TTC549 (cell line): ENCODE measurements around the gene SAXO2.
"Not testable (repeated sequence)": the region's sequence is repeated elsewhere in the genome, so short reads cannot be mapped to it uniquely, and the experiment has no call there.

Experiments used
- FAIRE-seq: peaks from 2 replicates; lab custom pipeline; 2012; peaks lifted over from hg19 to GRCh38; lab: Jason Lieb, UNC

SAXO2 gene

DNA sequence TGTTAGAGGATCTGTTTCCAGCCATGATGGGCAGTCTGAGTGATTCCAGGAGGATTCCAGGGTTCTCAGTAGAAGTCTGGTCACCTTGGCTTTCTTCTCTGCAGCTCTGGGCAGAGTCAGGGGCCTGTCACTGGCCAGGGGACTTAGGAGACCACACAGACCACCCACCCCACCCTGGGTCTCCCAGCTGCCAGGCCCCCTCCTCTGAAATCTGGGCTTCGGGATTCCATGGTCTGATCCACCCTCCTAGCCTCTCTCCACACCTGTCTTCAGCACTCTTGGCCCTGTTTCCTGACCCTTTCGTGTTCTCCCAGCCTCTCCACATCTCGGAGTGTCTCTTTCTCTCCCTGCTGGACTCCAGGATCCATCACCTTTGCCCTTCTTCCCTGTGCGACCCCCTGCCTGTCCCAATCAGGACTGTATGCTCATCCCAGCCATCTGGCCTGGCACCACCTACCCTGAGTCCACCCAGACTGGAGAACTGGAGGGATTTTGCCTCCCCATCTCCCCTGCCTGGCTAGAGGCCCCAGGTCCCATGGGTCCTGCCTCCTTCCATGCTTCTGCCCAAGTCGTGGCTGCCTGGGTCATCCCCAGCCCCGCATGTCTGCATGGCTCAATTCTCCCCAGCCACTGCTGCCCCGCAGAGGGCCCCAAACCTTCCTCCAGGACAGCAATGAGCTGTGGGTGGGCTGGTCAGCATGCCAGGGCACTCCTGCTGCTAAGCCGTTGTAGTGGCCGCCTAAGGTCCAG lies 52.3 kb downstream of the SAXO2 start:
- no peak for FAIRE-seq

DNA sequence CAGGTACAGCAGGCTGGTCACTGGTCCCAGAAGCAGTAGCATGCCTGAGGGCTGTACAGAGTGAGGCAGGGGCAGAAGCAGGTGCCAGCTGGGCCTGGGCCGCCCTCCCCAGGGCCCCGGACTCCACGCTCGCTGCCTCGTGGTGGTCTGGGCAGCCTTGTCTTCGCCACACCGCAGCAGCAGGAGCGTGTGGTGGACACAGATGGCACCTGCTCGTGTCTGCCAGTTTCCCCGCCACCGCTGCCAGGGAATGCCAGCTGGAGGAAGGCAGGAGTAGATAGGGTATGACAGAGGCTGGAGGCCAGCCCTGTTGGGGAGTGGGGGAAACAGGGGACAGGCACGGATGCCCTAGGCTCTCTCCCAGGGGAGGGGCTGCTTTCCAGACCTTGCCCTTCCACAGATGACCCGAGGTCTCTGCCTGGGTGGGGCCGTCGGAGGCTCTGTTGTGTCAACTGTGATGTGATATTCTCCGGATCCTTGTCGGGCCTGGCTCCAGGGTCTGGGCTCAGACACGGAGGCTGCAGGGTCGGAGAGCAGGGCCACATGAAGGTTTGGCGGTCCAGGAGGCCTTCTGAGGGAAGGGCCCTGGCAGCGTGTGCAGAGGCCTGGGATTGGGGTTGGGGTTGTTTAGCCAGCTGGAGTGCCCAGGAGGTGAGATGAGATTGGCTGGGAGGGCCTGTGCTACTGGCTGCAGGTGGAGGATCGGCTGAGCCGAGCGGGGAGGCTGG lies 53.1 kb downstream of the SAXO2 start:
- FAIRE-seq, result no peak

DNA sequence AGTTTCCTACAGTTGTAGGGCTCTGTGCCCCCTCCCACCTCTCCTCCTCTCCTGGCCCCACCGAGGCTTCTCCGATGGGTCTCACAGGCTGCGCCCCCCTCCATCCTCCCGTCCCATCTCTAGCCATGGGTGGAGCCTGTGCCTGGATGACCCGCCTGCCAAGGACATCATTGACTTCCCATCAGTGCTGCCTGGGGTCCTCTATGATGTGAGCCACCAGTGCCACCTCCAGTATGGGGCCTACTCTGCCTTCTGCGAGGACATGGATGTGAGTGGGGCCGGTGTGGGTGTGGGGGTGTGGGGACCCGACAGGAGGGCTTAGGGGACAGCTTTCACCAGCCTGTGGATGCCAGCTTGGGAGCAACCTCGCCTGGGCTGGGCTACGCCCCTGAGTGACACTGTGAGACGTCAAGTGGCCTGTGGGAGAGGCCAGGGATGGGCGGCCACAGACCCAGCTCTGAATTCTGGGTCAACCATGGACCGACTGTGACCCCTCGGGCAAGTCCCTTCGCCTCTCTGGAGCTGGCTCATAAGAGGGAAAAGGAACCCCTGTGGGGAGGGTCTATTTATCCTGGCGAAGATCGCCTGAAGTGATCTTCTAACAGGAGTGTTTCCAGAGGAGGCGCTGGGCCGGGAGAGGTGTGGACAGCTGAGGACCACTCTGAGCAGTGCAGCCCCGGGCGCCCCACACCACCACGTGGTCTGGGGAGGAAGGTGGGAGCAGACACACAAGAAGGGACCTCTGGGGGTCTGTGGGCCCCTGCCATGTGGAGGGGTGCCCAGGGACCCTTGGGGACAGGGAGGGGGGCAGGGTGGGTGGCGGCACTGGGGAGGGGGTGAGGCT lies 53.9 kb downstream of the SAXO2 start:
- not testable (repeated sequence) for FAIRE-seq

DNA sequence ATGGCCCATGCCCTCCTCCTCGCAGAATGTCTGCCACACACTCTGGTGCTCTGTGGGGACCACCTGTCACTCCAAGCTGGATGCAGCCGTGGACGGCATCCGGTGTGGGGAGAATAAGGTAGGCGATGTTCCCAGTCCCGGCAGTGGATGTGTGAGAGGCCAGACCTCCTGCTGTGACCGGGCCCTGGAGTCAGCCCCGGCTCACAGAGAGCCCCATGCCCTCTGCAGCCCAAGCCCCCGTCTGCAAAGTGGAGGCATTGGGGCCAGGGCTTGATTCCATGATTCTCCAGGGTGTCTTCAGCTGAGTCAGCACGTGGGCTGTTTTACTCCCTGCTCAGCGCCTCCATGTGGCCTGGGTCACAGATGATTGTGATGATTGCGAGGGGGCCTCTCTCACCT lies 54.5 kb downstream of the SAXO2 start:
- FAIRE-seq, result no peak

DNA sequence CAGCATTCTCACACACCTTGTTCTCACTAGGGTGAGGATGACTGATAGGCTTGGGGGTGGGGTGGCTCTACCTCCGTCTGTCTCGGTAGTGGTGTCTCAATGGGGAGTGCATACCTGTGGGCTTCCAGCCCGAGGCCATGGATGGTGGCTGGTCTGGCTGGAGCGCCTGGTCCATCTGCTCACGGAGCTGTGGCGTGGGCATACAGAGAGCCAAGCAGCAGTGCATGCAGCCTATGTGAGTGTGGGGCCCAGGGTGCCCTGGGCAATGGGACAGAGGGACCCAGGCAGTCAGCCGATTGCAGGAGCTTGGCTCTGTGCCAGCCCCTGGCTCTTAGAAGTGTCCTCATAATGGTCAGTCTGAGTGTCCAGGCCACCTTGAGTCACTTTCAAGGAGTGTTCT lies 54.9 kb downstream of the SAXO2 start:
- not testable (repeated sequence) for FAIRE-seq

DNA sequence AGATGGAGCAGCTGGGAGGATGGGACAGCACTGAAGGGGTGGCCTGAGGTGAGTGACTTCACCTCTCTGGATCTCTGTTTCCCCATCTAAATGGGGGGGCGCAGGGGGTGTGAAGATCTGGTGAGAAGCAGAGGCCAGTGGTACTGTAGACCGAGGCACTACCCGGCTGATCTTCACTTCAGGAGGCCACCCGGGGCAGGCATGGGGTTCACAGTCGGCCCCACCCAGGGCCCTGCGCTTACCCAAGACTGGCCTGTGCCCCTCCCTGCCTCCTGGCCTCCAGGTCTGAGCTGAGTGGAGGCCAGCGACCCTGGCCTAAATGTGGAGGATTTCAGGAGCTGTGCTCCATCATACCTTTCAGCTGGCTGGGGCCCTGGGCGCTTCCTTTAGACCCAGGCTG lies 55.7 kb downstream of the SAXO2 start:
- FAIRE-seq, result not testable (repeated sequence)

DNA sequence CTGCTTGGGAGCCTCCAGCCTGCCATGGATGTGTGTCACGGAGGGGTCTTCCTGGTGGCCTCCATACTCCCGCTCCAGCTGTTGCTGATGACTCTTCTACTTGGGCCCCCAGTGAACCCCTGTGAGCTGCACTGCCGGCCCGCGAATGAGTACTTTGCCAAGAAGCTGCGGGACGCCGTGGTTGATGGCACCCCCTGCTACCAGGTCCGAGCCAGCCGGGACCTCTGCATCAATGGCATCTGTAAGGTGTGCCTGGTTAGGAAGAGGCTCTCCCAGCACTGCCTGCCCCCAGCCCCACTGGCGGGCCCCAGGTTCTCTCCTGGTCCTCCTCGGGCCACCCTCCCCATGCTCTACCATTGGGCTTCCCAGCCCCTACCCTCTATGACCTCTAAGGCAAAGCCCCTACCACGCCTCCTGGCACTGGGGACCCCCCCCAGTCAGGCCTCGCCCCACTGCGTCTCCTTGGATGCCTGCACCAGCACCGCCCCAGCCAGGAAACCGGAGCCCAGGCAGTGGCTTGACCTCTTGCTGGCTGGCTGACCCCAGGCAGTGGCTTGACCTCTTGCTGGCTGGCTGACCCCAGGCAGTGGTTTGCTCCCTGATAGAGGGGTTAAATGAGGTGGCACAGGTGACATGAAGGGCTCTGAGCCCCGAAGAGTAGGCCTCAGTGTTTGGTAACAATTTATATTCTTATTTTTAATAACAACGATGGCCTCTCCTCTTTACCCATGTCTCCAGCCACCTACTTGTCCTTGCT lies 57.1 kb downstream of the SAXO2 start:
- FAIRE-seq, result not testable (repeated sequence)

DNA sequence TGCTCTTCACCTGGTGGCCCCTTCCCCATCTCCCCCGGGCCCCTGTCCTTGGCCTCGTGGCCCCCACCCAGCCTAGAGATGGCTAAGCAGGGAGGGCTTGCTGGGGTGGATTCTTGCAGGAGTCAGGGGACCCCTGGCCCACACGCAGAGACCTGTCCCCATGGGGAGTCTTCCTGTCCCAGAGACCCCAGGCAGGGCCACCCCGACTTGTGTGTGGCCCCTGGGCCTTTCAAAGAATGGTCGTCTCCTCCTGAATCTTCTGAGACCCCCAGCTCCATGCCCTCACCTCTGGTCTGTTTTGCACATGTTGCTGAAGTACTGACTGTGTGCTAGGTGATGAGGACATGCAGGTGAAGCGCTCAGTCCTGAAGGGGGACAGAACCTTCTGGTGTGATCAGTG lies 58.2 kb downstream of the SAXO2 start:
- FAIRE-seq, result not testable (repeated sequence)

DNA sequence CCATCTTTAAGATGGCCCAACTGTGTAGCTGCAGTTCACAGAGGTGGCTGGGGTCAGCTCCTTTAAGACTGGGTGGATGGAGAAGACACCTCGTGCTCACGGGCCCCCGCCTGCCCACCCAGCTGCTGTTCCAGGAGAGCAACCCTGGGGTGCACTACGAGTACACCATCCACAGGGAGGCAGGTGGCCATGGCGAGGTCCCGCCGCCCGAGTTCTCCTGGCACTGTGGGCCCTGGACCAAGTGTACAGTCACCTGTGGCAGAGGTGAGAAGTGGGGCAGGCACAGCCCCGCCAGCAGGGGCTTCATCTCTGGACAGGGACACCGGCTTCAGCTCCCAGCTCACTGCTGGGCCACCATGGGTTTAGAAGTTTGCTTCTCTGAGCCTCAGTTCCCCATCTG lies 59.9 kb downstream of the SAXO2 start:
- FAIRE-seq, result not testable (repeated sequence)

DNA sequence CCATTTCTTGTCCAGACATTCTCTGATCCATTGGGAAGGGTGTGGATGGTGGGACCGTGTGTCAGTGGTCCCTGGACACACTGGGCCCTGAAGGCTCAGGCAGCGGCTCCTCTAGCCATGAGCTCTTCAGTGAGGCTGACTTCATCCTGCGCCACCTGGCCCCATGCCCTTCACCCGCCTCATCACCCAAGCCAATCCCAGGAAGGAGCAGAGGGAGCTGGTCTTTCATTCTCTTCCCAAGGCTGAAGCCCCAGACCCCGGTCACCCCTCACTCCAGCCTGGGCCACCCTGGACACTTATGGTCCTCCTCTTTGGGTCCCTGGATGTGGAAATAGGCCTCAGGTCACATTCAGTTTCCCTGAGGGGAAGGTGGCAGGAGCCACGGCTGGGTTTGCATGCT lies 62.2 kb downstream of the SAXO2 start:
- FAIRE-seq, result not testable (repeated sequence)

DNA sequence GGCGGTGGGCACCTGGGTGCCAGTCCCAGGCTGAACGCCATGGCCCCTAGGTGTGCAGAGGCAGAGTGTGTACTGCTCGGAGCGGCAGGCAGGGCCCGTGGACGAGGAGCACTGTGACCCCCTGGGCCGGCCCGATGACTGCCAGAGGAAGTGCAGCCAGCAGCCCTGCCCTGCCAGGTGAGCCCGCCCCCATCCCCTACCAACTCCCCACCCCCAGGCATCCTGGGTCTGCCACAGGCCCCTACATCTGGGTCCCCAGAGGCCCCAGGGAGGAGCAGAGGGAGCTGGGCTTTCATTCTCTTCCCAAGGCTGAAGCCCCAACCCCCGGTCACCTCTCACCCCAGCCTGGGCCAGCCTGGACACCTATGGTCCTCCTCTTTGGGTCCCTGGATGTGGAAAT lies 63.0 kb downstream of the SAXO2 start:
- FAIRE-seq, result not testable (repeated sequence)

DNA sequence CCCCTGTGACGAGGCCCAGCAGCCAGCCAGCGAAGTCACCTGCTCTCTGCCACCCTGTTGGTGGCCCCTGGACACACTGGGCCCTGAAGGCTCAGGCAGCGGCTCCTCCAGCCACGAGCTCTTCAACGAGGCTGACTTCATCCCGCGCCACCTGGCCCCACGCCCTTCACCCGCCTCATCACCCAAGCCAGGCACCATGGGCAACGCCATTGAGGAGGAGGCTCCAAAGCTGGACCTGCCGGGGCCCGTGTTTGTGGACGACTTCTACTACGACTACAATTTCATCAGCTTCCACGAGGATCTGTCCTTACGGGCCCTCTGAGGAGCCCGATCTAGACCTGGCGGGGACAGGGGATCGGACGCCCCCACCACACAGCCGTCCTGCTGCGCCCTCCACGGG lies 64.3 kb downstream of the SAXO2 start:
- FAIRE-seq, result not testable (repeated sequence)

DNA sequence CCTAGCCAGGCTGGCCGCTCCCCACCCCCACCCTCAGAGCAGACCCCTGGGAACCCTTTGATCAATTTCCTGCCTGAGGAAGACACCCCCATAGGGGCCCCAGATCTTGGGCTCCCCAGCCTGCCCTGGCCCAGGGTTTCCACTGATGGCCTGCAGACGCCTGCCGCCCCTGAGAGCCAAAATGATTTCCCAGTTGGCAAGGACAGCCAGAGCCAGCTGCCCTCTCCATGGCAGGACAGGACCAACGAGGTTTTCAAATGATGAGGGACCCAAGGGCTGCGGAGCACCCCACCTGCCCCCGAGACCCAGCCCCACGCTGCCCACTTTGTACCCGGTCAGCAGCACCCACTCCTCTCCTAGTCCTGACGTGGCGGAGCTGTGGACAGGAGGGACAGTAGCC lies 64.8 kb downstream of the SAXO2 start:
- not testable (repeated sequence) for FAIRE-seq

DNA sequence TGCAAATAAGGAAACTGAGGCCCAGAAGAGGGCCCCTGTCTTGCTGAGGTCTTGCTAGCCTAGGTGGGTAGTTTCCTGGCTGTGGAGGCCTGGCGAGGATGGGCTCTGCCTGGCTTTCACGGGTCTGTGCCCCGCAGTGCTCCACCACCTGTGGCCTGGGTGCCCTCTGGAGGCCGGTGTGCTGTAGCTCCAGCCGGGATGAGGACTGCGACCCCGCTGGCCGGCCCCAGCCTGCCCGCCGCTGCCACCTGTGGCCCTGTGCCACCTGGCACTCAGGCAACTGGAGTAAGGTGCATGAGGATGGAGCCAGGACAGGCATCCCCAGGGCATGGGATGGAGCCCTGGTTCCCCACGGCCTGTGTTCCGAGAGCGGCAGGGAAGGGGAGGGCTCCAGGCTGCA lies 66.4 kb downstream of the SAXO2 start:
- not testable (repeated sequence) for FAIRE-seq

DNA sequence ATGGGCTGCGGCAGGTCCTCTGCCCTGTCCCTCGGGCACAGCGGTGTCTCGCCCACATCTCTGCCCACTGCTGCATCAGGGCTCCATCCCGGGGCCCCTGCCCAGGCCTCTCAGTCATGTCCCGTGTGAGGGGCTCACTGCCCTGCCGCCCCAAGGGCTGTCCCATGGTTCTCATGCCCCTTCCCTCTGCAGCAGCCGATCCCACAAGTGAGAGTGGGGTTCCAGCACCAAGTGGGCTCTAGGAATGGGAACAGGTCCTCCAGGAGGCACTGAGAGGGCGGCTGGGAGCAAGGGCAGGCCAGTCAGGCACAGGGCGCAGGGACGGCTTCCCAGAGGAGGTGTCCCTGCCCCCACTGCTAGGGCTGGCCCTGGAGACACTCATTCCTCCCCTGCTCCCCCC lies 68.3 kb downstream of the SAXO2 start:
- FAIRE-seq, result not testable (repeated sequence)

DNA sequence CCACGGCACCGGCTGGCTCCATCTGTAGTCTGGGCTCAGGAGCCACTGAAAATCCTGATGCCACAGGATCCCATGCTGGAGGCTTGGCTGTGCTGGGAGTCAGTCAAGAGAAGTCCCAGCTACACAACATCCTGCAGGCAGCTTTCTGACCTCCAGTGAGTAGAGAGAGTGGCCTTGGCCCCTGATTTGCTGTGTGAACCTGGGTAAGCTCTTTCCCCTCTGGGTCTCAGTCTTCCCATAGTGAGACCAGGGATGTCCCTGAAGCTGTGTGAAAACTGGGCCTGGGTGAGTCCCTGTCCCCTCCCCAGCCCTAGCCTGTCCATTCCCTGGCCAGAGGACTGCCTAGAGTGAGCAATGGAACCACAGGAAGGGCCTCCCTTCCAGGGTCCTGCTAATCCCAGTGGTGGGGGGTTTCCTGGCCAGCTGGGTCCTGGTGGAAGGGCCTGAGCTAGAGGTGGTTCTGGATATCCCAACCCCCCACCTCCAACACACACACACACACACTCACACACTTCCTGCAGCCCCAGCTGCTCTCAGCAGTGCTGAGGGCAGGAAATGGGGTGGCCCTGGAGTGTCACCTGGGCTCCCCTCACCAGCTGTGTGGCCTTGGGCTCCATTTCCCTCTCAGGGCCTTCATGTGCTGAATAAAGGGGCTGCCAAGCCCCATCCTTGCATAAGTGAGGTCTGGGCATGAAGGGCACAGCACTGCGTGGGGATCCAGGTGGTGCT lies 69.1 kb downstream of the SAXO2 start:
- FAIRE-seq, result not testable (repeated sequence)

DNA sequence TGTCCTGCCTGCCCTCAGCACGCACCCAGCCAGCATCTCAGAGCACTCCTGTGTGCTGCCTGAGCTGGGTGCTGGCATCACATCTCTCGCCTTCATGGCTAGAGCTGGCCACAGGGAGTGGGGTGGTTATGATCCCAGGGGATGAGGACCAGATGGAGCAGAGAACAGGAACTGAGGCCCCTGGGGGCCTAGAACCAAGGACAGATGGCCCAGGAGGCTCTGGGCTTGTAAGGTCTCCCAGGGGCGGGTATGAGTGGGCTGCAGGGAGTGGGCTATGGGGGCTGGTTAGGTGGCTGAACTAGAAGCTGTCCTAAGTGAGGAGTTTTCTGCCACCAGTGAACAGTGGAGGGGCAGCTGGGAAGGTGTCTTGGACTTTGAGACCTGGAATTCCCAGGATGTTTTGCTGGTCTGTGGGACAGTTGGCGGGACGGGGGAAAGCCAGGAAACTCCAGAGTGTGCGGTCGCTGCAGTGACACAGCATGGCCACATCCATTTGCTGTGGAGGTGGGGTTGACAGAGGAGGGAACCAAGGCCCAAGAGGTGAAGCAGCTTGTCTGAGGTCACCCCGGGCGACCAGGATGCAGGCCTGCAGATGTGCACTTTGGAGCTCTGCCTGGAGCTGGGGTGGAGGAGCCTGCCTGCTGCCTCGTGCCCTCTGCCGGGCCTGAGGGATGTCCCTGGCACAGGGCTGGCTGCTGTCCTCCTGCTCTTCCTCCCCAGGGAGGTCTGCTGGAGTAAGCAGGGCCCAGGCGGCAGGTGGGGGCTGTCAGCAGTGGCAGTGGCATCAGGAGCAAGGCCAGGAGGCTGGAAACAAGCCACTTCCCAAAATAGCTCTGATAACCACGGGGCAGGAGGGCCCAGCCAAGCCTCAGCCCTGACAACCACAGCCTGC lies 70.3 kb downstream of the SAXO2 start:
- FAIRE-seq, result not testable (repeated sequence)

DNA sequence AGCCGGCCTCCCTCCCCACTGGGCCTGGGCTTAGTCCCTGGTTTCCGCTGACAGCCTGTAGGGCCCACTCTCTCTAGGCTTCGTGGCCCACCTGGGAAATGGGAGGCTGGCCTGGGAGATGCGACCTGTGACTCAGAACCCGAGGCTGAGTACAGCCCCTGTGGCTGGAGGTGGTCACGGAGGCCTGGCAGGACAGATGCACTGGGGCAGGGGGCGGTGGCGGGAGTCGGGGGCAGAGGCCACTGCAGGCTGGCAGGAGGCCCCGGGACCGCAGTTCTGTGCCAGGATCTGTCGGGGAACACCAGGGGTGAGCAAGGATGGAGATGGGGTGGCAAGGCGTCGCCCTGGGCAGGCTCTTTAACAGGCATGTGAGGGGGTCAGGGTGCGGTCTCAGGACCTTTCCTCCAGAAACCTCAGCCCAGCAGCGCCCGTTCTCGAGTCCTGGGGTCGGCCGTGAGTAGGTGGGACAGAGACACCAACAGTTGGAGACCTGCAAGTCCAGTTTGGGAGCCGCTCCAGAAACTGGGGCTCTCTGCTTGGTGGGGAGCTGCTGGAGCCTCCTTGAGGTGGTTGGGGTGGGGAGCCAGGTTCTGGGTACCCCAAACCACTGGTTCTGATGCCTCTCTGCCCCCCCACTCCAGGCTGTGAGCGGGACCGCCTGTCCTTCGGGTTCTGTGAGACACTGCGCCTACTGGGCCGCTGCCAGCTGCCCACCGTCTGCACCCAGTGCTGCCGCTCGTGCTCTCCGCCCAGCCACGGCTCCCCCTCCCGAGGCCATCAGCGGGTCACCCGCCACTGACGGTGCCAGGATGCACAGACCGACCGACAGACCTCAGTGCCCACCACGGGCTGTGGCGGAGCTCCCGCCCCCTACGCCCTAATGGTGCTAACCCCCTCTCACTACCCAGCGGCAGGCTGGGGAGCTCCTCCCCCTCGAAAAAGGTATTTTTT lies 71.3 kb downstream of the SAXO2 start:
- not testable (repeated sequence) for FAIRE-seq
